H9 (cell line): ENCODE data around the gene HTRA3. TPM values are rescaled to one million over a fixed set of nuclear protein-coding genes. Genes with fewer than 3 reads are reported as not detected.

Experiments used
- DNase-seq: peaks from one replicate; pipeline ENCODE4 v3.0.0-alpha.2; 2017
- H2AFZ ChIP-seq: one replicate; pipeline ENCODE4 v1.6.1; 2013; ENCODE audit warnings: mild to moderate bottlenecking, low read length, control low read depth, moderate library complexity
- H2AK5ac ChIP-seq: 2 replicates; pipeline ENCODE4 v1.6.1; 2013; ENCODE audit warnings: low read length, control low read depth, mixed read lengths; ENCODE audit not compliant: insufficient read length
- H2BK120ac ChIP-seq: one replicate; pipeline ENCODE4 v1.6.1; 2013; ENCODE audit warnings: low read depth, mild to moderate bottlenecking, low read length, control low read depth, inconsistent platforms; ENCODE audit not compliant: poor library complexity, severe bottlenecking
- H2BK12ac ChIP-seq: 2 replicates; pipeline ENCODE4 v1.6.1; 2013; ENCODE audit warnings: low read length, control low read depth, mixed read lengths, low read depth; ENCODE audit not compliant: insufficient read length
- H2BK15ac ChIP-seq: 2 replicates; pipeline ENCODE4 v1.6.1; 2013; ENCODE audit warnings: low read depth, low read length, control low read depth
- H2BK20ac ChIP-seq: one replicate; pipeline ENCODE4 v1.6.1; 2013; ENCODE audit warnings: low read depth, mild to moderate bottlenecking, low read length, control low read depth, inconsistent platforms; ENCODE audit not compliant: poor library complexity, severe bottlenecking
- H2BK5ac ChIP-seq: 2 replicates; pipeline ENCODE4 v1.6.1; 2013; ENCODE audit warnings: low read length, control low read depth, mixed read lengths; ENCODE audit not compliant: insufficient read length
- H3K14ac ChIP-seq: 2 replicates; pipeline ENCODE4 v1.6.1; 2013; ENCODE audit warnings: low read length, control low read depth; ENCODE audit not compliant: insufficient read depth
- H3K18ac ChIP-seq: 2 replicates; pipeline ENCODE4 v1.6.1; 2013; ENCODE audit warnings: low read depth, mild to moderate bottlenecking, mixed read lengths, low read length, control low read depth; ENCODE audit not compliant: insufficient read length
- H3K23ac ChIP-seq: 2 replicates; pipeline ENCODE4 v1.6.1; 2013; ENCODE audit warnings: low read length, control low read depth, mixed read lengths, low read depth; ENCODE audit not compliant: insufficient read length
- H3K23me2 ChIP-seq: 2 replicates; pipeline ENCODE4 v1.6.1; 2013; ENCODE audit warnings: low read depth, mild to moderate bottlenecking, mixed read lengths, low read length, control low read depth; ENCODE audit not compliant: insufficient read length, poor library complexity, severe bottlenecking
- H3K27ac ChIP-seq: 2 replicates; pipeline ENCODE4 v1.5.1; 2013; ENCODE audit warnings: low read length, control low read depth, mixed read lengths, low read depth; ENCODE audit not compliant: insufficient read length
- H3K27me3 ChIP-seq: 2 replicates; pipeline ENCODE4 v1.6.1; 2013; ENCODE audit warnings: low read length, control low read depth, inconsistent platforms; ENCODE audit not compliant: insufficient read depth
- H3K4ac ChIP-seq: 2 replicates; pipeline ENCODE4 v1.6.1; 2013; ENCODE audit warnings: low read depth, mild to moderate bottlenecking, control low read depth, inconsistent platforms, low read length, moderate library complexity
- H3K4me1 ChIP-seq: 2 replicates; pipeline ENCODE4 v1.6.1; 2013; ENCODE audit warnings: low read length, control low read depth, inconsistent platforms; ENCODE audit not compliant: insufficient read depth
- H3K4me2 ChIP-seq: 2 replicates; pipeline ENCODE4 v1.6.1; 2013; ENCODE audit warnings: low read length, control low read depth, mixed read lengths; ENCODE audit not compliant: insufficient read length, insufficient read depth
- H3K56ac ChIP-seq: 2 replicates; pipeline ENCODE4 v1.6.1; 2013; ENCODE audit warnings: low read depth, mild to moderate bottlenecking, mixed read lengths, low read length, control low read depth; ENCODE audit not compliant: insufficient read length
- H3K79me1 ChIP-seq: 2 replicates; pipeline ENCODE4 v1.6.1; 2013; ENCODE audit warnings: low read depth, mild to moderate bottlenecking, moderate library complexity, low read length, control low read depth, inconsistent platforms; ENCODE audit not compliant: insufficient read depth, poor library complexity, severe bottlenecking
- H3K79me2 ChIP-seq: 2 replicates; pipeline ENCODE4 v1.6.1; 2013; ENCODE audit warnings: low read length, control low read depth, inconsistent platforms; ENCODE audit not compliant: insufficient read depth
- H3K9ac ChIP-seq: 2 replicates; pipeline ENCODE4 v1.6.1; 2013; ENCODE audit warnings: low read length, control low read depth, mixed read lengths; ENCODE audit not compliant: insufficient read length; ENCODE audit errors: extremely low read depth
- H3K9me3 ChIP-seq: one replicate; pipeline ENCODE4 v1.6.1; 2013; ENCODE audit warnings: low read depth, low read length, inconsistent platforms; ENCODE audit not compliant: control insufficient read depth
- H3T11ph ChIP-seq: one replicate; pipeline ENCODE4 v1.6.1; 2013; ENCODE audit warnings: mild to moderate bottlenecking, low read length, control low read depth, inconsistent platforms
- H4K20me1 ChIP-seq: one replicate; pipeline ENCODE4 v1.6.1; 2013; ENCODE audit not compliant: control insufficient read depth, insufficient read length, insufficient read depth
- H4K5ac ChIP-seq: 2 replicates; pipeline ENCODE4 v1.6.1; 2013; ENCODE audit warnings: low read depth, mild to moderate bottlenecking, mixed read lengths, low read length, control low read depth; ENCODE audit not compliant: insufficient read length
- H4K8ac ChIP-seq: replicated peaks from 2 replicates; pipeline ENCODE4 v1.6.1; 2013; ENCODE audit warnings: low read length, control low read depth, mixed read lengths, low read depth; ENCODE audit not compliant: insufficient read length
- H4K91ac ChIP-seq: 2 replicates; pipeline ENCODE4 v1.6.1; 2013; ENCODE audit warnings: low read depth, mild to moderate bottlenecking, moderate library complexity, mixed read lengths, low read length, control low read depth; ENCODE audit not compliant: insufficient read length
- H3K27ac Mint-ChIP-seq, 3 experiments: 2 replicates in 2 of 3; 3 replicates in 1 of 3; pipeline ENCODE4 v1.8.0; 2020 to 2021; ENCODE audit warnings: mixed read lengths in 3 of 3, mild to moderate bottlenecking in 1 of 3, moderate library complexity in 1 of 3
- H3K27me3 Mint-ChIP-seq: 2 replicates; pipeline ENCODE4 v1.8.0; 2021; ENCODE audit warnings: low read depth, mild to moderate bottlenecking, moderate library complexity, mixed read lengths
- H3K36me3 Mint-ChIP-seq, 3 experiments: 2 replicates in 2 of 3; 3 replicates in 1 of 3; pipeline ENCODE4 v1.8.0; 2020 to 2021; ENCODE audit warnings: low read depth in 3 of 3, mixed read lengths in 3 of 3; ENCODE audit not compliant: insufficient read depth in 1 of 3
- H3K4me1 Mint-ChIP-seq, 2 experiments: 2 replicates each; pipeline ENCODE4 v1.8.0; 2020; ENCODE audit warnings: mixed read lengths in 2 of 2
- H3K4me3 Mint-ChIP-seq, 2 experiments: 2 replicates in 1 of 2; 3 replicates in 1 of 2; pipeline ENCODE4 v1.8.0; 2020 to 2021; ENCODE audit warnings: mild to moderate bottlenecking in 2 of 2, mixed read lengths in 2 of 2, moderate library complexity in 1 of 2
- H3K9me3 Mint-ChIP-seq, 2 experiments: 2 replicates in 1 of 2; 3 replicates in 1 of 2; pipeline ENCODE4 v1.8.0; 2020; ENCODE audit warnings: mild to moderate bottlenecking in 2 of 2, mixed read lengths in 2 of 2, moderate library complexity in 1 of 2
- WGBS: extraction: QIAGEN DNeasy Blood & Tissue Kit; methylation state at CpG from one replicate; pipeline ENCODE4 v1.1.7; 2013; ENCODE audit warnings: missing lambda C conversion rate, low lambda C conversion rate, mixed read lengths; ENCODE audit not compliant: insufficient read length; ENCODE audit errors: extremely low coverage; 5-methylcytosine and 5-hydroxymethylcytosine counted together
- total RNA-seq: library from RNA; stranded (reverse); gene quantifications from 2 replicates; pipeline ENCODE4 v1.2.1, GENCODE V29; 2021
- TF ChIP-seq, protein P1 (sequence below): fragments of 200-600 bp; sonication (generic); conservative IDR thresholded peaks from 3 replicates; pipeline ENCODE4 v1.8.0; 2021; ENCODE audit warnings: antibody characterized with exemption, mild to moderate bottlenecking

Gene HTRA3
- total RNA-seq, 1 experiment from 2014 or later, result 3.0 TPM

GRCh38 chr4:8231551-8232049, 38.0 kb upstream of the HTRA3 start:
- no peak overlapping the region for H3K18ac ChIP-seq
- no peaks in the 10 kb centered on the region for H3K23me2 ChIP-seq
- H4K8ac ChIP-seq, result no peak overlapping the region
- H3K27ac ChIP-seq, result no peak overlapping the region
- no peak overlapping the region for H2BK120ac ChIP-seq
- no peak overlapping the region for H3K9ac ChIP-seq
- H3K27ac Mint-ChIP-seq, result no peak overlapping the region; a peak in 1 of 7 replicates
- DNase-seq, result no peak
- no peak overlapping the region for H2BK5ac ChIP-seq
- H2AK5ac ChIP-seq, result no peak overlapping the region
- H3K27me3 ChIP-seq, result no peaks in the 10 kb centered on the region
- no peaks in the 10 kb centered on the region for H4K20me1 ChIP-seq
- H3K4me1 ChIP-seq, result no peaks in the 10 kb centered on the region
- H3K4ac ChIP-seq, result no peak overlapping the region
- no peak overlapping the region for H3K14ac ChIP-seq
- H3K4me2 ChIP-seq, result no peak overlapping the region
- H3K56ac ChIP-seq, result no peak overlapping the region
- H4K5ac ChIP-seq, result no peak overlapping the region
- no peaks in the 10 kb centered on the region for H3K36me3 Mint-ChIP-seq
- no peaks in the 10 kb centered on the region for H3K79me1 ChIP-seq
- H3K4me3 Mint-ChIP-seq, result no peak overlapping the region
- H2AFZ ChIP-seq, result no peak overlapping the region
- no peak overlapping the region for H4K91ac ChIP-seq
- H2BK15ac ChIP-seq, result no peak overlapping the region
- WGBS, result no CpG with 5 or more reads among the region's 21 CpGs
- H3K23ac ChIP-seq, result no peak overlapping the region
- TF ChIP-seq, protein P1, sequence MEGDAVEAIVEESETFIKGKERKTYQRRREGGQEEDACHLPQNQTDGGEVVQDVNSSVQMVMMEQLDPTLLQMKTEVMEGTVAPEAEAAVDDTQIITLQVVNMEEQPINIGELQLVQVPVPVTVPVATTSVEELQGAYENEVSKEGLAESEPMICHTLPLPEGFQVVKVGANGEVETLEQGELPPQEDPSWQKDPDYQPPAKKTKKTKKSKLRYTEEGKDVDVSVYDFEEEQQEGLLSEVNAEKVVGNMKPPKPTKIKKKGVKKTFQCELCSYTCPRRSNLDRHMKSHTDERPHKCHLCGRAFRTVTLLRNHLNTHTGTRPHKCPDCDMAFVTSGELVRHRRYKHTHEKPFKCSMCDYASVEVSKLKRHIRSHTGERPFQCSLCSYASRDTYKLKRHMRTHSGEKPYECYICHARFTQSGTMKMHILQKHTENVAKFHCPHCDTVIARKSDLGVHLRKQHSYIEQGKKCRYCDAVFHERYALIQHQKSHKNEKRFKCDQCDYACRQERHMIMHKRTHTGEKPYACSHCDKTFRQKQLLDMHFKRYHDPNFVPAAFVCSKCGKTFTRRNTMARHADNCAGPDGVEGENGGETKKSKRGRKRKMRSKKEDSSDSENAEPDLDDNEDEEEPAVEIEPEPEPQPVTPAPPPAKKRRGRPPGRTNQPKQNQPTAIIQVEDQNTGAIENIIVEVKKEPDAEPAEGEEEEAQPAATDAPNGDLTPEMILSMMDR, result no peak
- H3T11ph ChIP-seq, result no peak overlapping the region
- no peaks in the 10 kb centered on the region for H3K9me3 ChIP-seq
- no peaks in the 10 kb centered on the region; the same call in 1 of the 2 replicates for H3K27me3 Mint-ChIP-seq
- no peak overlapping the region for H2BK20ac ChIP-seq
- no peaks in the 10 kb centered on the region for H3K79me2 ChIP-seq
- H2BK12ac ChIP-seq, result no peak overlapping the region
- 0 out of 5 replicates have a peak, but pooled peaks cover 0 to 2% of the 10 kb centered on the region in 2 experiments for H3K9me3 Mint-ChIP-seq
- H3K4me1 Mint-ChIP-seq, result peaks cover 3 to 7% of the 10 kb centered on the region in 2 experiments
